ENCODE results near the gene ONECUT3. TPM values are rescaled to one million over a fixed set of nuclear protein-coding genes. Genes with fewer than 3 reads are reported as not detected.

Gene ONECUT3
- total RNA-seq, 2 experiments from 2014 or later, result not detected

GRCh38 chr19:1825909-1826556 is 72.7 kb downstream of the ONECUT3 start:
- CTCF ChIA-PET, result interaction anchor here (0.6 to 2.0 kb wide), 25 partner anchors 8 to 280 kb away, joined by 3 to 20 read pairs (median 5); no protein-coding TSS in a partner anchor
- Mint-ChIP-seq H3K27me3 (no peaks in the 10 kb centered on the region), H3K9me3 (no peaks in the 10 kb centered on the region), H3K36me3 (ENCODE audit: low read depth) (peaks cover 22% of the 10 kb centered on the region), H3K4me1 (peaks cover 3% of the 10 kb centered on the region), H3K27ac (no peak overlapping the region), H3K4me3 (no peak overlapping the region)
- POLR2A ChIA-PET, result interaction anchor here (0.8 to 1.8 kb wide), 4 partner anchors 11 to 153 kb away, joined by 3 to 4 read pairs (median 4); no protein-coding TSS in a partner anchor
- DNase-seq, result peak; percentile 78

DNA sequence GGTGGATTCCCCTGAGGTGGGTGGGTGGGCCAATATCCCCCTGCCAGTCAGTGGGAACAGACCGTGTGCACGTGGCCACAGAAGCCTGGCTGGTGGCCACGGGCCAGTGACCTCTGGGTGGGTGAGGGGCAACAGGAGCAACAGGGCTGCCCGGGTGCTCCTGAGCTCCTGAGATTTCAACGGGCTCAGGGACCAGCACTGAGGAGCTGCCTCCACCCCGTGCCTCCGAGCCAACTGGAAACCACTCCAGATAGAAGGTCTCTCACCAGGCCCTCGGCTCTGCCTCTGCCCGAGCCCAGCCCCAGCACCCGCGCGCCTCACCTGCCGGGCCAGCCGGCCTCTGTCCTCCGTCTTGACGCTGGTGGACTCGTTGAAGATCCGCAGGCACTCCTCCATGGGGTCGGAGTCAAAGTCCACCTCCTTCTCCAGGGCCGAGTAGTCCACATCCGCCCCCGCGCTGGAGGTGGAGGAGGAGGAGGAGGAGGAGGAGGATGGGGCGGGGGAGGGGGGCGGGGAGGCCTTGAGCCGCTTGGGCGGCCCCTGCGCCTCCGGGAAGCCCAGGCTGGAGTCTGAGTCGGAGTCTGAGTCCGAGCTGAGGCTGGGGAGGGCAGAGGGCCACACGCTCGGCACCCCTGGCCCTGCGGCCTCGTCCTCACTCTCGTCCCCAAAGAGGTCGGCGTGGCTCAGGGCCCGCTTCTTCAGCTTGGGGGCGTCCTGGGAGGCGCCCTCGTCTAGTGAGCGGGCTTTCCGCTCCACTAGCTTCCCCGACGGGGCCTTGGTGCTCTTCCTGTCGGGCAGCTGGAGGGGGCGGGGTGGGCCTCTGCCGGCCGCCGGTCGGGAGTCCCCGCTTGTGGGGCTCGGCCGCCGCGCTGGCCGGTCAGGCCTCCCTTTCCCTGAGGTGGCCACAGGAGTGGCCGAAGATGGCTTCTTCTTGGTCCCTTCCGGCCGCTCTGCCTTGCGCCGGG is 73.5 kb downstream of the ONECUT3 start:
- Mint-ChIP-seq H3K9me3 (no peaks in the 10 kb centered on the region), H3K36me3 (ENCODE audit: low read depth) (peaks cover 18% of the 10 kb centered on the region), H3K27ac (no peak overlapping the region)

GRCh38 chr19:1827566-1828278 is 74.4 kb downstream of the ONECUT3 start:
- Mint-ChIP-seq H3K4me1 (peaks cover 3% of the 10 kb centered on the region), H3K9me3 (no peaks in the 10 kb centered on the region), H3K4me3 (no peak overlapping the region), H3K27ac (no peak overlapping the region), H3K27me3 (no peaks in the 10 kb centered on the region), H3K36me3 (ENCODE audit: low read depth) (peaks cover 13% of the 10 kb centered on the region)
- CTCF ChIA-PET, result no interaction called here
- POLR2A ChIA-PET, result no interaction called here
- no peak for DNase-seq

More for the DNA sequence above, 73.5 kb downstream of the ONECUT3 start:
- no peak overlapping the region for H3K4me3 Mint-ChIP-seq
- H3K27me3 Mint-ChIP-seq, result no peaks in the 10 kb centered on the region
- peaks cover 3% of the 10 kb centered on the region for H3K4me1 Mint-ChIP-seq
- DNase-seq, result no peak
- ChIA-PET POLR2A (interaction anchor here (0.8 to 1.8 kb wide), 4 partner anchors 11 to 154 kb away, joined by 3 to 4 read pairs (median 4); no protein-coding TSS in a partner anchor), CTCF (interaction anchor here (0.6 to 2.0 kb wide), 22 partner anchors 8 to 280 kb away, joined by 3 to 20 read pairs (median 6); no protein-coding TSS in a partner anchor)

- Mint-ChIP-seq H3K4me3 (no peak overlapping the region), H3K27me3 (no peaks in the 10 kb centered on the region), H3K27ac (no peak overlapping the region), H3K4me1 (peaks cover 3% of the 10 kb centered on the region), H3K36me3 (ENCODE audit: low read depth) (peaks cover 13% of the 10 kb centered on the region), H3K9me3 (no peaks in the 10 kb centered on the region)
- DNase-seq, result no peak
- ChIA-PET CTCF (interaction anchor here (0.6 to 1.9 kb wide), 2 partner anchors 10 to 69 kb away, joined by 3 to 6 read pairs; no protein-coding TSS in a partner anchor), POLR2A (no interaction called here)
Measured at GRCh38 chr19:1828279-1829238, 75.3 kb downstream of the ONECUT3 start.

- Mint-ChIP-seq H3K27me3 (no peaks in the 10 kb centered on the region), H3K36me3 (ENCODE audit: low read depth) (peaks cover 7% of the 10 kb centered on the region), H3K4me1 (peaks cover 3% of the 10 kb centered on the region), H3K9me3 (no peaks in the 10 kb centered on the region), H3K27ac (no peak overlapping the region), H3K4me3 (no peak overlapping the region)
- no peak for DNase-seq
- POLR2A ChIA-PET, result interaction anchor here (0.6 kb wide), 1 partner anchor 462 kb away, joined by 3 read pairs; no protein-coding TSS in a partner anchor
- CTCF ChIA-PET, result interaction anchor here (0.5 to 1.9 kb wide), 3 partner anchors 9 to 818 kb away, joined by 3 to 6 read pairs (median 3); no protein-coding TSS in a partner anchor
Measured at GRCh38 chr19:1829958-1830357, 76.7 kb downstream of the ONECUT3 start.

- H3K36me3 Mint-ChIP-seq (ENCODE audit: low read depth), result peaks cover 7% of the 10 kb centered on the region
- H3K27ac Mint-ChIP-seq, result no peak overlapping the region
- peaks cover 3% of the 10 kb centered on the region for H3K4me1 Mint-ChIP-seq
- no peaks in the 10 kb centered on the region for H3K27me3 Mint-ChIP-seq
- no peak overlapping the region for H3K4me3 Mint-ChIP-seq
- POLR2A ChIA-PET, result interaction anchor here (0.6 kb wide), 1 partner anchor 462 kb away, joined by 3 read pairs; no protein-coding TSS in a partner anchor
- CTCF ChIA-PET, result interaction anchor here (1.0 to 1.9 kb wide), 2 partner anchors 8 to 158 kb away, joined by 3 to 6 read pairs; no protein-coding TSS in a partner anchor
- no peaks in the 10 kb centered on the region for H3K9me3 Mint-ChIP-seq
- DNase-seq, result no peak
Measured at GRCh38 chr19:1830568-1830967, 77.3 kb downstream of the ONECUT3 start.

Other genes starting within 250 kb of the ONECUT3 start
- 1 to 10 TPM; 2.9 to 3.5 TPM for gene ADAMTSL5, start 240.5 kb upstream of the ONECUT3 start, total RNA-seq
- not detected for gene PLK5, start 229.4 kb upstream of the ONECUT3 start, total RNA-seq
- gene MEX3D, start 185.2 kb upstream of the ONECUT3 start, total RNA-seq, result 1 to 10 TPM; 7.6 to 8.4 TPM
- 10 to 100 TPM; 63.6 to 66.8 TPM for gene MBD3, start 160.6 kb upstream of the ONECUT3 start, total RNA-seq
- 100 to 1,000 TPM; 177 to 191 TPM for gene UQCR11, start 148.0 kb upstream of the ONECUT3 start, total RNA-seq
- 10 to 100 TPM; 67.3 to 71.2 TPM for gene TCF3, start 100.9 kb upstream of the ONECUT3 start, total RNA-seq
- 10 to 100 TPM; 22.5 to 23.3 TPM for gene ATP8B3, start 58.8 kb downstream of the ONECUT3 start, total RNA-seq
- gene REXO1, start 95.0 kb downstream of the ONECUT3 start, total RNA-seq, result 10 to 100 TPM; 46.5 to 47.5 TPM
- gene KLF16, start 110.1 kb downstream of the ONECUT3 start, total RNA-seq, result 10 to 100 TPM; 24.6 to 25.7 TPM
- 100 to 1,000 TPM; 255 to 259 TPM for gene ABHD17A, start 132.0 kb downstream of the ONECUT3 start, total RNA-seq
- gene ADAT3, start 151.9 kb downstream of the ONECUT3 start, total RNA-seq, result 10 to 100 TPM; 13.3 to 15.5 TPM
- 10 to 100 TPM; 36.5 to 39.7 TPM for gene SCAMP4, start 151.9 kb downstream of the ONECUT3 start, total RNA-seq
- gene CSNK1G2, start 187.7 kb downstream of the ONECUT3 start, total RNA-seq, result 100 to 1,000 TPM; 130 to 132 TPM

Data from activated CD4-positive, alpha-beta memory T cell treated with anti-CD3 and anti-CD28 coated beads, Interleukin-2, amount 10 ng/mL, durations not matched to agents 7 days and 5 days (primary cell).